Measurements from ENCODE around the gene LIX1.
"Not testable (repeated sequence)": the region's sequence is repeated elsewhere in the genome, so short reads cannot be mapped to it uniquely, and the experiment has no call there.

The LIX1 gene

DNA sequence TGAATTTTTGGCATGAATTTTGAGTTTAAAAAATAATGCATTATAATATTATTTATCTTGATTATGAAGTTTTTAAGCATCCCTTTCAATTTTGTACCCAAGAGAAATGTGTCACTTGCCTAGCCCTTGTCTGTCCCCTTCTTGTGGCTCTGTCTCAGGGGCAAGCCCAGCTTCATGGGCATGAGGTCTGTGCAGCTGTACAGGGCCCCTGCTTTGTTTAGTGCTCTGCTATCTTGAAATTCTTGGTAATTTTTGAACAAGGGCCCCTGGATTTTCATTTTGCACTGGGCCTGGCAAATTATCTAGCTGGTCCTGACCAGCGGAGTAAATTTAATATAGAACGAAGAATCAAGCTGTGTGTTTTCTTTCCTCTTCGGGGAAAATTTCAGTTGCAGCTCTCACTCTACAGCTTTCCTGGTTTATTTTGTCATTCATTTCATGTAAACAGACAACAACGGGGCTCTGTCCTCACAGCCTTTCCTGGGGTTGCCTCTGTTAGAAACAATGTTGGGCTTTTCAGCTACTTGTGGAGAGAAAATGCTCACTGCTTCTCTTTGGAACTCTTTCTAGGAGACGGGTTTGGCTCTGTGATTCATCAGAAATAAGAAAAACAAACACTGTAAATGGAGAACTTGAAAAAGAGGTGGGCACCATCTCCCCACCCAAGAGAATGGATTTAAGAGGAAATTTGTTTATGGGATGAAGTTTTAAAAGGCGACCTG, 41.1 kb downstream of the LIX1 start:
- no peak for DNase-seq

- no peak for DNase-seq
Measured at GRCh38 chr5:97100476-97100875, 41.9 kb downstream of the LIX1 start.

DNA sequence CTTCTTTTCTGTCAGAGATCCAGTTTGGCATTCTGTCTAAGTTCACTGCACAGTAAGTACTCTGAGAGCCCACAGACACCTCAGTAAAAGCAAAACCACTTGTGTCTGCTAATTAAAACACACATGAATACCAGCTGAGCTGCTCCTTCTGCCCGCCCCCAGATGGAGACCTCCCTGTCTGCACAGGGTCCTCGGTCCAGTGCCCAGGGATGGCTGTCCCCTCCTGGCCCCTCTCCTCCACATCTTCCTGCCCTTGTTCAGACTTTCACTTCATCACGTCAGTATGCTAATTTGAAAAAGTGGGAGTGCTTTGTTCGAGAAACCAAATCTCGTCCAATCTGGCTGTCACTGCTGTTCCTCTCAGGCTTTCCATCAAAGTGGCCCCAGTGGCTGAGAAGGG, 43.5 kb downstream of the LIX1 start:
- no peak for DNase-seq

GRCh38 chr5:97097326-97098230, 44.8 kb downstream of the LIX1 start:
- DNase-seq: no peak

- DNase-seq: no peak
Measured at GRCh38 chr5:97096846-97097245, 45.6 kb downstream of the LIX1 start.

DNA sequence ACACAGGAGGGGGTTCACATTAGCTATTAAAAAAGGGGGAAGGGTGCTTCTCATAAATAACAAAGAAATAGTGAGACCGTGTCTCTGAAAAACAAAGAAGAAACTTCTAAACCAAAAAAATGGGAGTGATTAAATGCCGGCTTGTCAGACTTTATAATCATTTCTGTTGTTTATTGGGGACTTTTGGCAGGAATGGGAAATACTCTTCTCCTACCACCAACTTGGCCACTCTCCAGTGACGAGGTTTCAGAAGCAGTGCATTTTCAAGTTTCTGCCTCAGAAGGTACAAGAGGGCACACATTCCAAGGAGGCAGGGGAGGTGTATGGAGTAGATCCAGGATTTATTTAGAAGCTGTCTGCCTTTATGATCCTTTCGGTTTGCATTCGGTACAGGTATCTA, 46.2 kb downstream of the LIX1 start:
- no peak for DNase-seq

- no peak for DNase-seq
Measured at GRCh38 chr5:97095318-97095732, 47.1 kb downstream of the LIX1 start.

DNA sequence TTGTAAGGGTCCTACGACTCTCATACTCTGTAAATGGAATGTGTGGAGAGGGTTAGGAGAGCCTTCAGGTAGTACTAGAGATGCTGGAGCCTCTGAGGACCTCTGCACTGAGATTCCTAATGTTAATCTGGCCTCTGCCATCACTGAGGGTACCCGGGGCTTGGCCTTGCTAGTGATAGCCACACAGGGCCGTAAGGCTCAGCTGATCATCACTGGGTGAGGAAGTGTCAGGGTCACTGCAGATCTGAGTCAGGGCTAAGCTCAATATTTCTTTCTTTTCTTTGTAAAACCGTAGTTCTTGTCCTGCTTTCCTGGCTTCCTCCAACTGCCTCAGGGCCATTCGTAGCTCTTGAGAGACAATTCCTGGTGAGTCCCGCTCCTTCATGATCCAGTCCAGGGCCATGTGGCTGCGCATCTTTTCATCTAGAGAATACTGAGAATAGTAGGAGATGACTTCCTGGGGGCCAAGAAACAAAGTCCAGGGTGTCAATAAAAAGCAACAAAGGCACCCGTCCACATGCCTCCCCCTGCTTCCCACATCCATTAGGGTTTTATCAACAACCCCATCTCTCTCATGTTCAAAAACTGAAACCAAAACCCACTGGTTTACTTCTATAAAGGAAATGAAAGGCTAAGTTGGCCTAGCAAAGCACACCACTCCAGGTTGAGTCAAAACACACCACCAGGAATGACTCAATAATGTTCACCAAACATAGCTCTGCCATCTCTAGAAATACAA, 47.7 kb downstream of the LIX1 start:
- DNase-seq: no peak

DNA sequence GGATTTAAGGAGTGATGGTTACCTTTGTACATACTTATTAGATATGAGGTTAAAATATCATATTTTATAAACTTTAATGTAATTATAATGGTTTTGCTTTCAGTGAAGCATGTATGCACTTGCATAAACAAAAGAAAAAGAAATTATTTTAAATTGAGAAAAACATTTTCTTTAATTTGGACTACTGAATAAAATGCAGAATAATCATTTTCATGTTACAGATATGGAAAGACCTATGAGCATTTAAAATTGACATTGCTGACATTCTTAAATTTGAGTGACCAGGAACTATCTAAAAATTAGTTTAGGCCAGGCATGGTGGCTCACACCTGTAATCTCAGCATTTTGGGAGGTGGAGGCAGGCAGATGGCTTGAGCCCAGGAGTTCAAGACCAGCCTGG, 49.2 kb downstream of the LIX1 start:
- no peak for DNase-seq

DNA sequence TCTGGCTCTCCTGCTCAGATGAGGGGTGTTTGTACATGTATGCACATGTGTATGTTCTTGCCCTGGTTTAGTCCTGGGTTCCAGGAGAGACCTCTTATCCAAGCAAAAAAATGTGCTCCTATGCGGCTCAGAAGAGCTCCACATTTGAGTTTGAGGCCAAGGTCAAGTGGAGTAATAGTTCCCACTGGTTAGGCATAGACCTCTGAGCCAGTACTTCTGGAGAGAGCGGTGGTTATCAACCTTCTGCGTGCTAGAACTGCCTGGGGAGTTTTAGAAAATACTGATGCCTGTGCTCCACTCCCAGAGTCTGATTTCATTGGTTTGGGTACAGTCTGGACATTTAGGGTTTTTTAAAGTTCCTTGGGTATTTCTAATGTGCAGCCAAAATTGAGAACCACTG, 51.5 kb downstream of the LIX1 start:
- DNase-seq: no peak

GRCh38 chr5:97089149-97089801, 53.1 kb downstream of the LIX1 start:
- DNase-seq: no peak

GRCh38 chr5:97088774-97089148, 53.6 kb downstream of the LIX1 start:
- no peak for DNase-seq

- DNase-seq: no peak
Measured at GRCh38 chr5:97087138-97087537, 55.3 kb downstream of the LIX1 start.

DNA sequence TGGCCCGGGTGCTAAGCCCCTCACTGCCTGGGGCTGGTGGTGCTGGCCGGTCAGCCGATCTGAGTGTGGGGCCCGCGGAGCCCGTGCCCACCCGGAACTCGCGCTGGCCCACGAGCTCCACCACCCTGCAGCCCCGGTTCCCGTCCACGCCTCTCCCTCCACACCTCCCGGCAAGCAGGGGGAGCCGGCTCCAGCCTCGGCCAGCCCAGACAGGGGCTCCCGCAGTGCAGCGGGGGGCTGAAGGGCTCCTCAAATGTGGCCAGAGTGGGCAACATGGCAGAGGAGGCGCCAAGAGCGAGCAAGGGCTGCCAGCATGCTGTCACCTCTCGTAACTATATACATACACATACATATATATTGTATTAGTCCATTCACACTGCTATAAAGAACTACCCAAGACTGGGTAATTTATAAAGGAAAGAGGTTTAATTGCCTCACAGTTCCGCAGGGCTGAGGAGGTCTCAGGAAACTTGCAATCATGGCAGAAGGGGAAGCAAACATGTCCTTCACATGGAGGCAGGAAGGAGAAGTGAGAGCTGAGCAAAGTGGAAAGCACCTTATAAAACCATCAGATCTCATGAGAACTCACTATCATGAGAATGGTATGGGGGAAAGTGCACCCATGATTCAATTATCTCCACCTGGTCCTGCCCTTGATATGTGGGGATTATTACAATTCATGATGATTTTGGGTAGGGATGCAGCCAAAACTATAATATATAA, 56.8 kb downstream of the LIX1 start:
- DNase-seq: no peak

DNA sequence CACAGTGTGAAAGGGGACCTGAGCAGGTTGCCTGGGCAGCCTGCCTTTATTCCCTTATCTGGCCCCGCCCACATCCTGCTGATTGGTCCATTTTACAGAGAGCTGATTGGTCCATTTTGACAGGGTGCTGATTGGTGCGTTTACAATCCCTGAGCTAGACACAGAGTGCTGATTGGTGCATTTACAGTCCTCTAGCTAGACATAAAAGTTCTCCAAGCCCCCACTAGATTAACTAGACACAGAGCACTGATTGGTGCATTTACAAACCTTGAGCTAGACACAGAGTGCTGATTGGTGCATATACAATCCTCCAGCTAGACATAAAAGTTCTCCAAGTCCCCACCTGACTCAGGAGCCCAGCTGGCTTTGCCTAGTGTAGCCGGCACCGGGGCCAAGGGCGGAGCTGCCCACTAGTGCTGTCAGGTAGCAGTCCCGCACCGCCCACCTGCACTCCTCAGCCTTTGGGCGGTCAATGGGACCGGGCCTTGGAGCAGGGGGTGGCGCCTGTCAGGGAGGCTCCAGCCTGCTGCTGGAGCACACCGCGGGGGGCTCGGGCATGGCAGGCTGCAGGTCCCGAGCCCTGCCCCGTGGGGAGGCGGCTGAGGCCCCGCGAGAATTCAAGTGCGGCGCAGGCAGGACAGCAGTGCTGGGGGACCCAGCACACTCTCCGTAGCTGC, 57.5 kb downstream of the LIX1 start:
- DNase-seq: not testable (repeated sequence)

GRCh38 chr5:97078958-97079743, 63.3 kb downstream of the LIX1 start:
- peak; percentile 5 for DNase-seq

DNA sequence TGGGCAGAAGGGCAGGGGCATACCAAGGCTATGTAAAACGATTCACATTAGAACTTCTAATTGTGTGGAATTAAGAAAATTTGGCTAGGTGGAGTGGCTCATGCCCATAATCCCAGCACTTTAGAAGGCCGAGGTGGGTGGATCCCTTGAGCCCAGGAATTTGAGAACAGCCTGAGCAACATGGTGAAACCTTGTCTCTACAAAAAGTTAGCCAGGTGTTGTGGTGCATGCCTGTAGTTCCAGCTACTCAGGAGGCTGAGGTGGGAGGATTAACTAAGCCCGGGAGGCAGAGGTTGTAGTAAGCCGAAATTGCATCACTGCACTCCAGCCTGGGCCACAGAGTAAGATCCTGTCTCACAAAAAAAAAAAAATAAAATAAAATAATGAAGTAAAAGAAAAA, 65.2 kb downstream of the LIX1 start:
- DNase-seq: no peak

DNA sequence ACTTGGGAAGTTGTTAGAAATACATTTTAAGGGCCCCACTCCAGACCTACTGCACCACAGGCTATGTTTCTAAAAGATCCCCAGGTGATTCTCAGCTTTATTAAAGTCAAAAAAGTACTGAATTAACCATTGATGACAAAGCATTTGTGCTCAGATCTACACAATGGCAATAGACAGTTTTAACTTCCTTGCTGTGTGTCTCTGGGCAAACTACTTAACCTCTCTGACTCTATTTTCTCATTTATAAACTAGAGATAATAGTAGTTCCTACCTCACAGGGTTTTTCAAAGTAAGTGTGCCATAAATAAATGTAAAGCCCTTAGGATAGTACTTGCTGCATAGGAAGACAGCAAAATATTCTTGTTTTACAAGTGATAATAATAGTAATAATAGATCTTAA, 66.3 kb downstream of the LIX1 start:
- DNase-seq: no peak

DNA sequence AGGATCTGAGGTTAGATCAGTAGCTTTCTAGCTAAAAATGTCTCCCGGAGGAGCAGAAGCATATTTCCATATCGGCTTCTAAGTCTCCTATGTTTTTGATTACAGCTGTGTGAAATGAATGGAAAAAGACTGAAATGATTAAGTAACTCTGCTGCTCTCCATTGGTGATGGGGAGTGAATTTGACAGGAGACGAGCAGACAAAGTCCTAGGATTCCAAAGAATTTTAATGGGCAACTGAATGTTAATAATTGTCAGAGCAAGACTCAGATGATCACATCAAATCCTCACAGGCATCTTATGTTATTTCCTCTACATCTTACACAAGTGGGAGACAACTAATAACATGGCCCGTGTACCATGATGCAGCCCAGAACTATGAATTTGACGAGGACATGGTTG, 66.8 kb downstream of the LIX1 start:
- no peak for DNase-seq

DNA sequence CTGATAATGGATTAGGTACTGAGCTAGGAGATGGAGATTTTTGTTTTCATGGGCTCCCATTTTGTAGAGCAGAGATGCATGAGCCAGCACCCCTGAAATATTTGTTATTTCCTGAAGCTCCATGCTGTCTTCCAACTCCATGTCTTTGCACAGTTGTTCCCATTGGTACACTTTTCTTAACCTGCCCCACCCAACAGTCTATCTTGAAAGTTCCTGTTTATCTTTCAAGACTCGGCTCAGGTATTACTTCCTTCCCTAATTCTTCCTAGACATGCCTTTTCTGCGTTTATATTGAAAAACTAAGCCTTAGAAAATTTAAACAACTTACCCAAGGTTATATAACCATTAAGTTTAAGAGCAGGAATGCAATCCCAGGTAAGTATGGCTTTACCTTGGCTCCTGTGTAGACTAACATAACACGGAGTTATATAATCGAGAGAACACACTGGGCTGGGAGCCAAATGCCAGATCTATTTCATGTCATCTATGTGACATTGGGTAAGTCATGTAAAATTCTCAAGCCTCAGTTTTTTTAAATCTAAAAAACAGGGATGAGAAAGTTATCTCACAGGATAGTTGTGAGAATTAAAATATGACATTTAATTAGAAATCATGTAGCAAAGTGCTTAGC, 67.4 kb downstream of the LIX1 start:
- no peak for DNase-seq
